HCT116 (cell line): ENCODE data around the gene SLC38A9. TPM values are rescaled to one million over a fixed set of nuclear protein-coding genes. Genes with fewer than 3 reads are reported as not detected.

Experiments used
- ATAC-seq: fragments of 200-7000 bp; cut with Tn5 transposase; 2 replicates; pipeline ENCODE4 v1.9.1; 2020; ENCODE audit warnings: mild to moderate bottlenecking, moderate library complexity
- BruUV-seq: library from RNA; stranded (reverse); fragments of 400-500 nt; replicated peaks from 2 replicates; lab custom pipeline; 2021; lab: Mats Ljungman, UMichigan
- CTCF ChIA-PET: fragments of 300-600 bp; sonication (Branson Sonifier 250); formaldehyde crosslinking; loops from one replicate; lab custom pipeline; 2021; ENCODE audit warnings: antibody characterized with exemption; lab: Charles Lee
- POLR2A ChIA-PET: fragments of 300-600, 350-600 bp; sonication (Branson Sonifier 250); formaldehyde crosslinking; loops from one replicate; lab custom pipeline; 2021; ENCODE audit warnings: antibody characterized with exemption; lab: Charles Lee
- RAD21 ChIA-PET, 2 experiments: fragments of 300-600 bp; sonication (Branson Sonifier 250); formaldehyde crosslinking; loops; one replicate each; lab custom pipeline; 2023; ENCODE audit warnings: low total read pairs in 2 of 2; ENCODE audit not compliant: uncharacterized antibody in 2 of 2, unreplicated experiment in 2 of 2, low non-redundant PET in 1 of 2; lab: Charles Lee
- DNase-seq: peaks from one replicate; pipeline ENCODE4 v3.0.0-alpha.2; 2010; ENCODE audit warnings: low read depth, low spot score
- H2AFZ ChIP-seq: fragments of 200-600 bp; shearing (Covaris generic), sonication (generic); 2 replicates; pipeline ENCODE4 v1.6.1; 2017; ENCODE audit warnings: low read depth, mixed run types, mixed read lengths, antibody characterized with exemption, low read length; ENCODE audit not compliant: poor library complexity, severe bottlenecking
- H3K27ac ChIP-seq: 2 replicates; pipeline ENCODE4 v1.5.1; 2012; ENCODE audit warnings: low read depth, low read length
- H3K27me3 ChIP-seq: fragments of 200-600 bp; sonication (generic); 2 replicates; pipeline ENCODE4 v1.6.1; 2016; ENCODE audit warnings: mixed run types, low read length, mixed read lengths; ENCODE audit not compliant: insufficient read depth
- H3K36me3 ChIP-seq, 2 experiments: fragments of 200-500 bp in 1 of 2; fragments of 200-600 bp in 1 of 2; sonication (Bioruptor generic) in 1 of 2; sonication (generic) in 1 of 2; 2 replicates each; pipeline versions ENCODE4 v1.5.1 to v1.6.1; 2014 to 2016; ENCODE audit warnings: low read length in 2 of 2, inconsistent platforms in 1 of 2, mixed read lengths in 1 of 2, mixed run types in 1 of 2; ENCODE audit not compliant: insufficient read depth in 2 of 2, control insufficient read depth in 1 of 2
- H3K4me1 ChIP-seq, 2 experiments: fragments of 200-600 bp in 1 of 2; sonication (generic) in 1 of 2; 2 replicates each; pipeline versions ENCODE4 v1.5.1 to v1.6.1; 2012 to 2017; ENCODE audit warnings: low read length in 2 of 2, inconsistent platforms in 1 of 2, mild to moderate bottlenecking in 1 of 2, mixed read lengths in 1 of 2, mixed run types in 1 of 2, moderate library complexity in 1 of 2; ENCODE audit not compliant: insufficient read depth in 2 of 2, control insufficient read depth in 1 of 2
- H3K4me2 ChIP-seq: fragments of 200-600 bp; sonication (generic); 2 replicates; pipeline ENCODE4 v1.6.1; 2017; ENCODE audit warnings: mixed run types, low read length, mixed read lengths
- H3K4me3 ChIP-seq, 2 experiments: fragments of 200-600 bp in 1 of 2; sonication (generic) in 1 of 2; replicated peaks in 1 of 2; 2 replicates each; pipeline ENCODE4 v1.5.1; 2011 to 2016; ENCODE audit warnings: low read length in 2 of 2, control low read depth in 1 of 2, low read depth in 1 of 2, mild to moderate bottlenecking in 1 of 2, mixed read lengths in 1 of 2, mixed run types in 1 of 2
- H3K79me2 ChIP-seq: fragments of 200-600 bp; sonication (generic); 2 replicates; pipeline ENCODE4 v1.6.1; 2017; ENCODE audit warnings: mild to moderate bottlenecking, mixed run types, low read length, moderate library complexity, mixed read lengths; ENCODE audit not compliant: insufficient read depth
- H3K9ac ChIP-seq: fragments of 200-600 bp; sonication (generic); 2 replicates; pipeline ENCODE4 v1.6.1; 2016; ENCODE audit warnings: low read length, mixed read lengths
- H3K9me2 ChIP-seq: fragments of 200-600 bp; sonication (generic), shearing (Covaris generic); 2 replicates; pipeline ENCODE4 v1.6.1; 2017; ENCODE audit warnings: mixed run types, mild to moderate bottlenecking, moderate library complexity; ENCODE audit not compliant: insufficient read depth
- H3K9me3 ChIP-seq, 2 experiments: fragments of 200-500 bp in 1 of 2; fragments of 200-600 bp in 1 of 2; sonication (Bioruptor generic) in 1 of 2; sonication (generic) in 1 of 2; 2 replicates each; pipeline ENCODE4 v1.6.1; 2014 to 2017; ENCODE audit warnings: low read length in 2 of 2, mixed read lengths in 2 of 2, inconsistent platforms in 1 of 2, low read depth in 1 of 2, mild to moderate bottlenecking in 1 of 2, mixed run types in 1 of 2, moderate library complexity in 1 of 2; ENCODE audit not compliant: control insufficient read depth in 1 of 2, insufficient read depth in 1 of 2
- H4K20me1 ChIP-seq: fragments of 200-600 bp; sonication (generic), shearing (Covaris generic); 2 replicates; pipeline ENCODE4 v1.6.1; 2017; ENCODE audit warnings: mixed run types, mild to moderate bottlenecking, moderate library complexity; ENCODE audit not compliant: insufficient read depth
- CBX3 ChIP-seq: IDR thresholded peaks from 2 replicates; pipeline ENCODE4 v1.6.1; 2012; ENCODE audit warnings: low read depth
- CEBPB ChIP-seq: IDR thresholded peaks from 2 replicates; pipeline ENCODE4 v1.6.1; 2012; ENCODE audit warnings: low read depth
- JUND ChIP-seq: IDR thresholded peaks from 2 replicates; pipeline ENCODE4 v1.6.1; 2012
- REST ChIP-seq: IDR thresholded peaks from 2 replicates; pipeline ENCODE4 v1.6.1; 2012; ENCODE audit warnings: low read depth
- SP1 ChIP-seq: IDR thresholded peaks from 2 replicates; pipeline ENCODE4 v1.6.1; 2012; ENCODE audit warnings: low read depth
- ZBTB33 ChIP-seq: IDR thresholded peaks from 2 replicates; pipeline ENCODE4 v1.6.1; 2011; ENCODE audit warnings: mild to moderate bottlenecking, low read length, moderate library complexity; ENCODE audit not compliant: insufficient replicate concordance; ENCODE audit errors: extremely low read depth
- intact Hi-C: fragments of 100-400 bp; cut with micrococcal nuclease; formaldehyde crosslinking; loops from 2 replicates; pipeline ENCODE4 v1.10.0; 2022
- total RNA-seq: library from RNA; stranded (reverse); gene quantifications from one replicate; pipeline ENCODE4 v1.2.1, GENCODE V29; 2021; ENCODE audit not compliant: unreplicated experiment

The SLC38A9 gene
- total RNA-seq, 1 experiment from 2014 or later, result 12.6 TPM

- ChIA-PET POLR2A (no interaction called here), RAD21 (no interaction called here), CTCF (no interaction called here)
- DNase-seq, result no peak
- no peak overlapping the region for H3K4me2 ChIP-seq
- no peak for ATAC-seq
- H4K20me1 ChIP-seq, result no peaks in the 10 kb centered on the region
- H2AFZ ChIP-seq, result no peak overlapping the region
- no TSS peak for BruUV-seq
- TF ChIP-seq SP1 (no peak), CEBPB (no peak), JUND (no peak), CBX3 (no peak), ZBTB33 (no peak), REST (no peak)
- no peaks in the 10 kb centered on the region for H3K9me2 ChIP-seq
- H3K9ac ChIP-seq, result no peak overlapping the region
- H3K9me3 ChIP-seq, result no peaks in the 10 kb centered on the region
- no peaks in the 10 kb centered on the region for H3K4me1 ChIP-seq
- H3K36me3 ChIP-seq, result no peaks in the 10 kb centered on the region
- H3K79me2 ChIP-seq, result no peaks in the 10 kb centered on the region
- no peaks in the 10 kb centered on the region for H3K27me3 ChIP-seq
- H3K4me3 ChIP-seq, result no peak overlapping the region
- intact Hi-C loops, result no loop called here
- no peak overlapping the region for H3K27ac ChIP-seq
Measured at GRCh38 chr5:55577353-55578060, 134.6 kb downstream of the SLC38A9 start.
